Stimulated activated CD4-positive, alpha-beta T cell treated with anti-CD3 and anti-CD28 coated beads, Interleukin-2, amount 100 ng/mL, for 24 hours (primary cell): Measurements from ENCODE around the gene SF1.
A peak's percentile ranks its signal among the peaks of the same experiment; 100 is the strongest.
"Not testable (repeated sequence)": the region's sequence is repeated elsewhere in the genome, so short reads cannot be mapped to it uniquely, and the experiment has no call there.

Source experiments
- DNase-seq, 2 donors: peaks; one replicate each; pipeline ENCODE4 v3.0.0-alpha.2; 2020

Gene SF1, protein sequence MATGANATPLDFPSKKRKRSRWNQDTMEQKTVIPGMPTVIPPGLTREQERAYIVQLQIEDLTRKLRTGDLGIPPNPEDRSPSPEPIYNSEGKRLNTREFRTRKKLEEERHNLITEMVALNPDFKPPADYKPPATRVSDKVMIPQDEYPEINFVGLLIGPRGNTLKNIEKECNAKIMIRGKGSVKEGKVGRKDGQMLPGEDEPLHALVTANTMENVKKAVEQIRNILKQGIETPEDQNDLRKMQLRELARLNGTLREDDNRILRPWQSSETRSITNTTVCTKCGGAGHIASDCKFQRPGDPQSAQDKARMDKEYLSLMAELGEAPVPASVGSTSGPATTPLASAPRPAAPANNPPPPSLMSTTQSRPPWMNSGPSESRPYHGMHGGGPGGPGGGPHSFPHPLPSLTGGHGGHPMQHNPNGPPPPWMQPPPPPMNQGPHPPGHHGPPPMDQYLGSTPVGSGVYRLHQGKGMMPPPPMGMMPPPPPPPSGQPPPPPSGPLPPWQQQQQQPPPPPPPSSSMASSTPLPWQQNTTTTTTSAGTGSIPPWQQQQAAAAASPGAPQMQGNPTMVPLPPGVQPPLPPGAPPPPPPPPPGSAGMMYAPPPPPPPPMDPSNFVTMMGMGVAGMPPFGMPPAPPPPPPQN

DNA sequence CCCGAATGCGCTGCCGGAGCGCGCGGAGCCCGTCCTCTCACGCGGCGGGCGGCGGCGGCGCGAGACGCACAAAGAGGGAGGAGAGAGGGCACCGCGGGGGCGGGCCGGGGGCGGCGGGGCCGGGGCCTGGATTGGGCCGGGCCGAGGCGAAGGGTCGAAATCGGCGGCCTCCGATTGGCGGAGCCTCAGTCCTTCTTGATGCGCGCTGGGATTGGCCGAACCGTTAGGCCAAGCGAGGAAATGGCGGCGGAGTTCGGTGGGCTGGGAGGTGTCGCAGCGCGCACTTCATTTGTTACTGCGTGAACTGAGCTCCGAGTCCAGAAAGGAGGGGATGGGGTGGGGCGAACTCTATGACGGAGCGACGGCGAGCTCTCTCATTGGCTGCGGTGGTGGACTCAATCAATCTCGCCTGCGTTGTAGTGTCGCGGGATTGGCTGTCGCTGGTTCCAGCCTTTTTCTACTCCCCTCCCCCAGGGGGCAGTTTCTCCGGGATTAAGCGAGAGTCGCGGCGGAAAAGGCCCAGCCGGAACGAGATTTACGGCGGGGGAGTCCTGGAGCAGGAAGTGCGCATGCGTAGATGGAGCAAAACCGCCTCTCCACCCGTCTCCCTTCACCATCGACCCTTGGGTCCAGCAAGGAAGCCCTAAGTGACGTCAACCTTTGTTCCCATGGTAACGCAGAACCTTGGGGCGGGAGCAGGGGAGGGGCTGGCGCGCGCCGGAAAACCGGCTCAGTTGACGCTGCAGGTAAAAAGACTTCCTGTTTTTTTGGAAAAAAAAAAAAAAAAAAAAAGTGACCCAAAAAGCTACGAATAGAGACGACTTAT is at the start of gene SF1:
TSS of gene SF1 (minus strand) at position 70 of the 826 bp plus-strand sequence. CDS start 150 bp downstream, outside the sequence.
- DNase-seq, result peak; percentile 97 to 98

DNA sequence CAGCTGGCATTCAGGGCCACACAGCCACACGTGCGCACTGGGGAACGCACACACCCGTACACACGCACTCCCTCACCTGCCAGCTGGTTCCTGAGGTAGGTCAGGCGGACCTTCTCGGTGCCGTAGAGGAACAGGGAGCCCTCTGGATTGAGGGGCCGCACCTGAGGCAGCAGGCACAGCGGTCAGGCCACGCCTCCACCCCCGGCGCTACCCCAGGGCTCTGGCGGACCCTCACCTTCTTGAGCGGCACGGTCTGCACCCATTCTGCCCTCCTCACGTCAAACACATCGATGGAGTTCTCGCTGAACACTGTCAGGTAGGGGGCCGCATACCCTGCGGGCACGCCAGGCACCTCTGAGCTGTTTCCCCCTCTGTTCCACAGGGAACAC is 49.1 kb upstream of the SF1 start:
- no peak for DNase-seq

DNA sequence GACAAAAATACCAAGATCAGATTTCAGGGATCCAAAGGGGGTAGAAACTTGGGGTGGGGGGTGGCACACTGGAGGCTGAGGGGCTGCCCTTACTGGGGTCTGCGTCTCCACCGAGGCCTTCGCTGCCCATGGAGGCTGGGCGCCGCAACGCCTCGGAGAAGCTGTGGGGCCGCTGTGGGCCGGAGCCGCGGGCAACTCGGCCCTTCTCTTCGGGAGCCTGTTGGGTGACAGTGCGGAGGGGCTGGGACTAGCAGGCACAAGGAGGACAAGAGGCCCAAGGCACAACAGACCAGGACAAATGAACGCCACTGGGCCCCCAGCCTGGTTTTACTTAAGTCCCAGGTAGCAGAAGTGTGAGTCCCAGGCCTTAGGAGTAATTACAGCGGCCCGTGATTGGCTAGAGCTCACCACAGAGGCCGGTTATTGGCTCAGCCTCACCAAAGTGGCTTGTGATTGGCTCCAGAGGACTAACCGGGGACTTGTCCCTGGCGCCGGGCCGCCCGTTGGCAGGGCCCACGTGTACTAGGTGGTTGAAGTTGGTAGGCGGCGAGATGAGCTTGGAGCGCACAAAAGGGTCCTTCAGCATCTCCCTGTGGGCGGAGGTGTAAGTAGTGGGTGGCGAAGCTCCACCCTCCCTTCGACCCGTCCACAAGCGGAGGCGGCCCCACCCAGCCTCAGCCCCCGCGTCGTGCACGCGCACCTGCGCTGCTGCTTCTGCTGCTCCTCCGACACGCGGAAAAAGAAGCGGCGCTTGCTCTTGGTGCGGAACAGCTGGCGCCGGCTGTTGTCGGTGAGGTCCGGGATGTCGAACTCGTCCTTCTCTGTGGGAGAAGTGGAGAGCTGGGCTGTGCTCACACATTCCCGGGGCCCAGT is 48.5 kb upstream of the SF1 start:
- no peak for DNase-seq

DNA sequence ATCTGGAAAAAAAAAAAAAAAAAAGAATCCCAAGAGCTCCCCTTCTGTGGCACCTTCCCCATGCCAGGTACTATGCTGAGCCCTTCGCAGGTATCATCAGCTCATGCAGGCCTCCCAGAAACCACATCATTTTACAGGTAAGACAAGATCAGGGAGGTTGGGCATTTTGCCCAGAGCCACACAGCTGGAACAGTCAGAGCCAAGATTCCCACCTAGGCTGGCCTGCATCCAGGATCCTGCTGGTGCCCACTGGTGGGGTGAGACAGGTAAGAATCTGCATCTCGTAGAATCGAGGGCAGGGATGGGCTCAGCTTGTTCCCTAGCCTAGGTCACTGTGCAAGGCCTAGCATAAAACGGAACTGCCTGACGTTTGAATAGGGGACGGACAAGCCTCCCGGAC is 47.7 kb upstream of the SF1 start:
- no peak for DNase-seq

DNA sequence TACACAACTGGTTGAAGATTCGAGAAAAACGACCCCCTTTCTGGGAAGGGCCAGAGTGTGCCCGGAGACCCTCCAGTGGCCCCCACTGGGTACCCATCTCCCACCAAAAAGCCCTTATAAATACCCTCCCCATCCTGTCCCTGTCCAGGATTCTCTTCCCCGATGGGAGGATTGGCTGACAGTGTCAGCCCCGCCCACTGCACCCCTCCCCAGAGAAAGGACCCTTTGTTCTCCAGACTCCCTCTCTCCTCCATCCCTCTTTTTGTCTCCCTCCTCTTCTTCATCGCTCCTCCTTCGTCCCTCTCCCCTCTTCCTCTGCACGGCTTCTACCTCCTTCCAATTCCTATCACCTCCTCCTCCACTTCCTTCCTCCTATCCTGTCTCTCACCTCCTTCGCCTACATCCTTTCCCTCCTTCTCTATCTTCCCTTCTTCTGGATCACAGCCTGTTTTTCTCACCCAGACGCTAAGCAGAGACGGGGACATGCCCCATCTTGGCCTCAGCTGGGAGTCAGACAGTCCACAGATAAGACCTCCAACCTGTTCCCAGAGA is 45.3 kb upstream of the SF1 start:
- DNase-seq, result no peak

DNA sequence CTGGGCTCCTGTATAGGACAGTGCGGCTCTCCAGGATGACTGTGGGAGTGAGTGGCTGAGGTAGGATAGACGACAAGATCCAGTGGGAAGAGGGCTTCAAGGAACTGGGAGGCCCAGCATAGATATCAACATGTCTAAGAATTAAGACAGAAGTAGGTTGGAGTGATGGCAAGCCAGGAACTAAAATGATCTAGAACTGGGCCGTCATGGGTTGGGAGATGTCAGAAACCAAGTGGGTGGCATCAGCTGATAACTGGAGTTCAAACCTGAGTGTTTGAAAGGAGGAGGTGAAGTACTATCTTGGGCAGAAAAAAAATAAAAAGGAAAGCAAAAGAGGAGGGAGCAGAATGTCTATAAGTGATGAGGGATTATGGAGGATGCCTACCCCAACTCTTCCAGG is 39.1 kb upstream of the SF1 start:
- no peak for DNase-seq

DNA sequence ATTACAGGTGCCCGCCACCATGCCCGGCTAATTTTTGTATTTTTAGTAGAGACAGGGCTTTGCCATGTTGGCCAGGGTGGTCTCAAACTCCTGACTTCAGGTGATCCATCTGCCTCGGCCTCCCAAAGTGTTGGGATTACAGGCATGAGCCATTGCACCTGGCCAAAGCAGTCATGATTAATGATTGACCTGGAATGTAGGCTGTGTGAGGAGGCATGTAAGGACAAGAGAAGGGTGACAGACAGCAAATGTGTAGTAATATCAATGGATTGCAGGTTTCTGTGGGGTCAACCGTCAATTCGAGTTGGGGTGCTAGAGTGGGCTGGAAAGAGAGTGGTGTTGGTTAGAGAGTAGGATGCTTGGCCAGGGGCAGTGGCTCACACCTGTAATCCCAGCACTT is 37.1 kb upstream of the SF1 start:
- DNase-seq, result not testable (repeated sequence)

DNA sequence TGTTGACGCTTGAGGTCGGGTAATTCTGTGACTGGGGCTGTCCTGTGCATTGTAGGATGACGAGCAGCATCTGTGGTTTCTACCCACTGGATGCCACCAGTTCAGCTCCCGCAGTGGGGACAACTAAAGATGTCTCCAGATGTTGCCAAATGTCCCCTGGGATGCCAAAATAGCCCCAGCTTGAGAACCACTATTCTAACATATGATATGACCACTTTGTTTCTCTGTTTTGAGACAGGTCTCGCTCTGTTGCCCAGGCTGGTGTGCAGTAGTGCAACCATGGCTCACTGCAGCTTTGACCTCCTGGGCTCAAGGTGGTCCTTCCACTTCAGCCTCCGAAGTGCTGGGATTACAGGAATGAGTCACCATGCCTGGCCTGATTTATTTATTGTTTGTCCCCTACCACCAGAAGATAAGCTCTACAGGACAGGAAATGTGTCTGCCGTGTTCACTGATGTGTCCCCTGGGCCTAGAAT is 36.4 kb upstream of the SF1 start:
- no peak for DNase-seq

DNA sequence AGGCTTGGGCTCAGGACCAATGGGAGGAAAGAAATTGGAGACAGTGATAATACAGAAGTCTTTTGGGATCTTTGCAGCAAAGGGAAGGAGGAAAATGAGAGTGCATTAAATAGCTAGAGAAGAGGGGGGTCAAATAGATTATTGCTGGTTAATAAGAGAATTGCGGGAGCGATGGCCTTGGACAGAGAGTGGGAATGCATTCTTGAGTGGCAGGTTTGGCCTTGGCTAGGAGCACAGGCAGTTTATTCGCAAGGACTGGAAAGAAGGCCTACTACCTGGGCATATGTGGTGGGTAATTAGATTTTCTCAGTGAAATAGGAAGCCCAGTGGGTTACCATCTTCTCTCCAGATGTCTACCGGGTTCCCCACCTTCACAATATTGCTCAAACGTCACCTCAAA is 35.5 kb upstream of the SF1 start:
- DNase-seq, result no peak

DNA sequence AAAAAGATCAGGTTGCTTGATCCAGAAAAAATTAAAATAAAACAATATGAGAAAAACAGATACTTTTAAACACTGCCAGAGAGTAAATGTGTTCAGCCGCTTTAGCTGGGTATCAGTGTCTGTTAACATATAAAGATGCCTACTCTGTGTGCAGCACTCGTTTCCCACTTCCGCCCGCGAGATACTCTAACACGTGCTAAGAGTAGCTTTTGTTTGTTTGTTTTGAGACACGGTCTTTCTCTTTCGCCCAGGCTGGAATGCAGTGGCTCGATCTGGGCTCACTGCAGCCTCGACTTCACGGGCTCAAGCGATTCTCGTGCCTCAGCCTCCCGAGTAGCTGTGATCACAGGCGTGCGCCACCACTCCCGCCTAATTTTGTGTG is 32.5 kb upstream of the SF1 start:
- peak in 1 of 2 donors; percentile 31 for DNase-seq

DNA sequence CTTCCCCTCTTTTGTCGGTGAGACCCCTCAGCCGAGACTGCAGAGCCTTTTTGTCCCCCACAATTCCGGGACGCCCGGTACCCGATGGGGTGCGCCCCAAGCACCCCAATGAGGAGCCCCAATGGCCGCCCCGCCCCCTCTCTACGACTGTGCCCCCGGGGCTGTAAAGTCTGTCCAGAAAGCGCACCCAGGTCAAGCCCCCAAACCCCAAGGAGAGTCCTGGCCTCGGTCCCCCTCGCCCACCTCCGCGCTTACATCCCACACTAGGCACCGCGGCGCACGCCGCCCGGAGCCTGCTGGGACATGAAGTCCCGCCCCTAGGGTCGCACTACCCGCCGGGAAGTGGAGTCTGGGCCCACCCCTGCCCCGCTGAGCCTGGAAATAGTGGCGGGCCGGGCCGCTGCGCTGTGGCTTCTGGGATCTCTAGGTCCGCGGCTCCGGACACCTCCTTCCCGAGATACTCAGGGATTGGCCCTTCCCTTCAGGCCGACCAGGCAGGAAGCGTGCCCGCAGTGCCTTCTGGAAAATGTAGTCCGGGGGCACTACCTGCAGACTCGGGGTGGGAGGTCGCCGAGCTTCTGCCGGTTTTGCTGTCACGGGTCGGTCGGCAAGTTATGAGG is 32.0 kb upstream of the SF1 start, which contains the start of gene MEN1:
TSS of gene MEN1 (minus strand) at position 281 of the 620 bp plus-strand sequence. CDS start 442 bp downstream, outside the sequence.
- DNase-seq, result peak; percentile 83 to 88

DNA sequence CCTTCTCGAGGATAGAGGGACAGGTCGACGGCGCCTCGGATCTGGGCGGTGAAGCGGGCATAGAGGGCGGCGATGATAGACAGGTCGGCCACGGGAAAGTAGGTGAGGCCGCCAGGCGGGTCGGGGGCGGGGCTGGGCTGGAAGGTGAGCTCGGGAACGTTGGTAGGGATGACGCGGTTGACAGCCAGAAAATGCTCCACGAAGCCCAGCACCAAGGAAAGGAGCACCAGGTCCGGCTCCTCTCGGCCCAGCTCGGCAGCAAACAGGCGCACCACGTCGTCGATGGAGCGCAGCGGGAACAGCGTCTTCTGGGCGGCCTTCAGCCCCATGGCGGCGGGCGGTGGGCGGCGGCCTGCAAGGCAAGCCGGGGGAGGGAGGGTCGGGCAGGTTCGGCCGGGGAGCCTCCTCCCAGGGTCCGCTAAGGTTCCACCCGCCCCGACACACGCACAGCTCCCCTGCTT is 31.5 kb upstream of the SF1 start:
- peak in 1 of 2 donors; percentile 46 for DNase-seq

DNA sequence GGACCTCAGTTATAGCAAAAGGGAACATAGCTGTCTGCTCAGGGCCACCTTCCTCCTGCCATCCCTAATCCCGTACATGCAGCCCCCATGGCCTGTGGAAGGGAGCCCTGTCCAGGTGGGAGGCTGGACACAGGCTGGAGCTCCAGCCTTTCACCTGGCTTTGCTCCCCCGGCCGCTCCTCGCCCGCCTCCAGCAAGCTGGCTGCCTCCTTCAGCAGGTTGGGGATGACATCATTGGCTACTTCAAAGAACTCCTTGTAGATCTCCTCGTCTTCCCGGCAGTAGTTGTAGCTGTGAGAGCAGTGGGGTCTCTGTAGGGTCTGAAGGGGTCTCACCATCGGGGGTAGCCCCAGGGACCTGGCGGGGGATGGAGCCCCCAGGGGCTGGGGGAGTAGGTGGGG is 27.1 kb upstream of the SF1 start:
- no peak for DNase-seq

DNA sequence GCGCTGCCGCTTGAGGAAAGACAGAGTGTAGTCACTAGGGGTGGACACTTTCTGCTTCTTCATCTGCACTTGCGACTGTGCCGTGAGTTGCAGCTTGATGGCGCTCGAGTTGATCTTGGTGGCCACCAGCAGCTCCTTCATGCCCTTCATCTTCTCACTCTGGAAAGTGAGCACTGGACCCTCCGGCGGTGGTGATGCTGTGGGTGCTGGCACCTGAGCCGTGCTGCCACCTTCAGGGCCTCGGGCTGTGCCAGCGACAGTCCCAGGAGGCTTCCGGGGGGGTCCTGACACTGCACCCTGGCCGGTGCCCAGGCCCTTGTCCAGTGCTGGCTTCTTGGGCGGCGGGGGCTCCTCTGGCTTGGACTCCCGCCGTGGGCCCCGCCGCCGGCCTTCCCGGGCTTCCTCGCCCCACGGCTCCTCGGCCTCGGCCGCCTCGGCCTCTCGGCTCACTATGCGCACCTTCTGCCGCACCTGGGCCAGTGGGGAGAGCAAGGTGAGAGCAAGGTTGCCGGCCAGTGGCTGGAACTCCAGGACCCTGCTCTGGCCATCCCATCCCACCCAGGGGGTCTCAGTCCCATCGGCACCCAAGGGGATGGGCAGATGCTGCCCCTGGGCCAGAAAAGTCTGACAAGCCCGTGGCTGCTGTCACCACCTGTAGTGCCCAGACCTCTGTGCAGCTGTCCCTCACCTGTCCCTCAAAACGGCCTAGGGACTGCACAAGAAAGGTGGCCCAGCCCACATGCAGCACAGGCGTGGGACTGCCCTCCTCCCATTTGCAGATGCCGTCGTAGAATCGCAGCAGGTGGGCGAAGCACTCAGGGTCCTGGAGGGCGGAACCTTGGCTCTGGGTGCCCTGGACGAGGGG is 26.2 kb upstream of the SF1 start:
- no peak for DNase-seq

DNA sequence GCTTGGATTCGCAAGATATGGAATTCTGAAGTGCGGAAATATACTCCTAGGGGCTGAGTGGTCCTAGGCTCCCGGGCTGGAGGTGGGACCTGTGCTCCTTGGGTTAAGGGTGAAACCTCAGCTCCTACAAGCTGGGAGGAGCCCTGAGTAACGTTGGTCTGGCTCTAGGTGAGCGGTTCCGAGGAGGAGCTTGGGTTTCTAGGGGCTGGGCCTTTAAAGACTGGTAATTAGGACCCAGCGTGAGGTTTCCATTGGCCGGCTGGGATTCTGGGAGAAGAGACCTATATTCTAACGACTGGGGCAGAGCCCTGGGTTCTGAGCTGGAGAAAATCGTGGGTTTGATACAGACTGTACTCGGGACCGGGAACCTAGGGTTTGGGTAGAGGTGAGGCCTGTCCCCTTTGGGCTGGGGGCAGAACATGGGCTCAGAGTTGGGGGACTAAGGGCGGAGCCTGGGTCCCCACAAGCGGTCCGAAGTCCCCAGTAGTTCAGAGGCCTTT is 25.6 kb upstream of the SF1 start:
- no peak for DNase-seq

DNA sequence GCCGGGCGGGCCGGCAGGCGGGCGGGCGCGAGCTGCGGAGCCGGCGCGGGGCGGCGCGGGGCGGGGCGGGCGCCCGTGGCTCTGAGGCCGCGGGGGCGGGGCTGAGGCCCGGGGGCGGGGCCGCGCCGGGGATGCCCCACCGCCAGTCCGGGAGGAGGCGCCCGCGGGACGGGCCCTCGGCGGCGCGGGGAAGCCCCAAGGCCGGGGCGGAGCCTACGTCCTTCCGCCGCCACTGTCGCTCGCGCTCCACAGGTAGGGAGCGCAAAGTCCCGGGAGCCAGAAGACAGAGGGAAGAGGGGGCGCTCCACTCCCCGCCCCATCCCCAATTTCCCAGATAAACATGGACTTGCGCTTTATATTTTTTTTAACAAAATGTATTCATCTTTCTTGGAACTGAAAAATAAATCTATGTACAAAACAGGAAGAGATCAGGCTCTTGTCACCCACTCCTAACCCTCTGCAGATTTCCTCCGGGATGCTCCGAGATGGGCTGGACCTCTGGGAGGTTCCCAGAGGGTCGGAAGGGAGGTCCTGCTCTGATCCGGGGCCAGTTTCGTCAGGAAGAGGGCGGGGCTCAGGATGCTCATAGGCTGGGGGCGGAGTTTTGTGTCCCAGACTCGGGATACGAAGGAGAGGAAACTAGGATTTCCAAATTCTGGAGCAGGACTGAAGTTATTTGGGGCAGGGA is 25.0 kb upstream of the SF1 start, which contains the start of gene MAP4K2:
TSS of gene MAP4K2 (minus strand) at position 57 of the 688 bp plus-strand sequence. CDS start 65 bp downstream, outside the sequence.
- DNase-seq, result peak; percentile 87 to 90

DNA sequence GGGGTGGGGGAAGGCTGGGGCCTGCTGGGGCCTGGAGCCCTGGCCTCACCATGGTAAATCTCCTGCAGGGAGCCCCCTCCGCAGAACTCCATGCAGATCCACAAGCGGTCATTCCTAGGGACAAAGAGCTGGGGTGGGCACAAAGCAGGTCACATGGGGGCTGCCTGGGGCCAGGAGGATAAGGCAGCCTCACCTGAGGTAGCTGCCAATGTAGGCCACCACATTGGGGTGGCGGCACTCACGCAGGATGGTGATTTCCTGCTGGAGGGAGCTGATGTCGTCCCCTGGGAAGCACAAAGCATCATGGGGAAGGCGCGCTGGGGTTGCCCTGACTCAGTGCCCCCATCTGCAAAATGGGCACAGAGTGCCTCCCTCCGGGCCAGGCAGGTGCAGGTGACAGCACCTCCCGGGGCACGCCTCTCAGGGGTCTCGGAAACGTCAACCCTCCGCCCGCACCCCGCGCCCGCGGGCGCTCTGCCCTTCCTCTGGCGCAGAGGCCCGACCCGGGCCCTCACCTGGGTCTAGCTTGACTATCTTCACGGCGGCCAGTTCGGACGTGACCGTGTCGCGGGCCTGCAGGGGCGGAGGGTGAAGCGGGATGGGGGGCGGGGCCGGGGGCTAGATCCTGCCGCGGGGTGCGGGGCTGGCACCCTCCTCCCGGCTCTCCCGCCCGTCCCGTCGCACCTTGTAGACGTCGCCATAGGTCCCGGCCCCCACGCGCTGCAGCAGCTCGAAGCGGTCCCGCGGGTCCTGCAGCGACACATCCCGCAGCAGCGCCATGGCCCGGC is 24.2 kb upstream of the SF1 start:
- peak; percentile 55 to 56 for DNase-seq

DNA sequence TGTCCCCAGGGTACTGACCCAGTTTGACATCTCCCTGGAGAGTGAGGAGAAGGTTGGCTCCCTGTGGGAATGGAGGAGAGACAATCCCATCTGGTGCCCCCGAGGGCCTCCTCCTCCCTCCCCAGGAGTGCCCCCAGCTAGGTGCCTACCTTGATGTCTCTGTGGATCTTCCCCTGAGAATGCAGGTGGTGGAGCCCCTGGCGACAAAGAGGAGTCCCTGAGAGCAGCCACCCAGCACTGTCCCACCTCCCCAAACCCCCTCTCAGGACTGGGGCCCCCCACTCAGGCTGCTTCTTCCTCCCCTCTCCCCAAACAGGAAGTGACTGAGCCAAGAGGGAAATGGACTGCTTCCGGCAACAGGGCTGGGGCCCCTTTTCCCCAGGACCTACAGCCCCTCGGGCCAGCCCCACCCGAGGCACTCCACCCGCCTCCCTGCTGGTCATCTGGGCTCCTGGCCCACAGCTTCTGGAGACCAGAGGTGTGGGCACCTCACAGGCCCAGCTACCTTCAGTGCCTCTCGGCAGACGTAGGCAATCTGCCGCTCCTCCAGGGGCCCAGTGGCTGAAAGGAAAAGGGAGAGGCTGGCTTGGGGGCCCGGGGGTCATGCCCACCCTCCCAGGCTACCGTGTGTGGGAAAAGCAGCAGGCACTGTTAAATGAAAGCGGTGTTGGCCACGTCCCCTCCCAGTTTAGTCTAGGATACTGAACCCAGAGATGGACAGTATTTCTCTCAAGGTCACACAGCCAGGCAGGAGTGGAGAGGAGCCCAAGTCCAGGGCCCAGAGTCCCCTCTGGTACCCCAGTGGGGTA is 23.4 kb upstream of the SF1 start:
- DNase-seq, result no peak
